GM23338 (cell line): ENCODE measurements around the gene PLD5. TPM values are rescaled to one million over a fixed set of nuclear protein-coding genes. Genes with fewer than 3 reads are reported as not detected.
A peak's percentile ranks its signal among the peaks of the same experiment; 100 is the strongest.

ENCODE experiments used
- ATAC-seq: fragments of 200-7000 bp; cut with Tn5 transposase; 3 replicates; pipeline ENCODE4 v1.9.1; 2020
- DNase-seq: peaks from one replicate; pipeline ENCODE4 v3.0.0-alpha.2; 2015; ENCODE audit warnings: low spot score
- H2AFZ ChIP-seq: fragments of 200-600 bp; sonication (generic); 2 replicates; pipeline ENCODE4 v1.8.0; 2016; ENCODE audit warnings: antibody characterized with exemption, mild to moderate bottlenecking, moderate library complexity
- H3F3A ChIP-seq: fragments of 200-600 bp; sonication (generic); replicated peaks from 2 replicates; pipeline ENCODE4 v1.8.0; 2017; ENCODE audit warnings: antibody characterized with exemption, mixed run types, low read depth
- H3K27ac ChIP-seq: fragments of 200-600 bp; sonication (generic); 2 replicates; pipeline ENCODE4 v1.6.1; 2016; ENCODE audit warnings: low read depth
- H3K27me3 ChIP-seq: fragments of 200-600 bp; sonication (generic); 2 replicates; pipeline ENCODE4 v1.8.0; 2016; ENCODE audit warnings: mild to moderate bottlenecking, mixed run types, moderate library complexity; ENCODE audit not compliant: insufficient read depth
- H3K36me3 ChIP-seq: fragments of 200-600 bp; sonication (generic); 2 replicates; pipeline ENCODE4 v1.8.0; 2016; ENCODE audit warnings: mild to moderate bottlenecking; ENCODE audit not compliant: insufficient read depth
- H3K4me1 ChIP-seq: fragments of 200-600 bp; sonication (generic); 2 replicates; pipeline ENCODE4 v1.8.0; 2016; ENCODE audit warnings: mild to moderate bottlenecking, moderate library complexity; ENCODE audit not compliant: insufficient read depth
- H3K4me2 ChIP-seq: fragments of 200-600 bp; sonication (generic); 2 replicates; pipeline ENCODE4 v1.7.1; 2017; ENCODE audit warnings: mixed run types
- H3K4me3 ChIP-seq: fragments of 200-600 bp; sonication (generic); 2 replicates; pipeline ENCODE4 v1.6.1; 2016; ENCODE audit warnings: mixed run types
- H3K79me2 ChIP-seq: fragments of 200-600 bp; sonication (generic); replicated peaks from 2 replicates; pipeline ENCODE4 v1.8.0; 2017; ENCODE audit warnings: mild to moderate bottlenecking; ENCODE audit not compliant: insufficient read depth
- H3K9me2 ChIP-seq: fragments of 200-600 bp; sonication (generic); 2 replicates; pipeline ENCODE4 v1.8.0; 2017; ENCODE audit not compliant: insufficient read depth
- H4K20me1 ChIP-seq: fragments of 200-600 bp; sonication (generic); replicated peaks from 2 replicates; pipeline ENCODE4 v1.8.0; 2017; ENCODE audit warnings: mild to moderate bottlenecking; ENCODE audit not compliant: insufficient read depth
- H3K27ac Mint-ChIP-seq: 2 replicates; pipeline ENCODE4 v1.8.0; 2020; ENCODE audit warnings: inconsistent platforms, mild to moderate bottlenecking, moderate library complexity, mixed read lengths
- H3K27me3 Mint-ChIP-seq: 3 replicates; pipeline ENCODE4 v1.8.0; 2022; ENCODE audit warnings: low read depth, mild to moderate bottlenecking, moderate library complexity, mixed read lengths, inconsistent platforms; ENCODE audit not compliant: insufficient read depth, poor library complexity
- H3K36me3 Mint-ChIP-seq: 3 replicates; pipeline ENCODE4 v1.8.0; 2021; ENCODE audit warnings: low read depth, mild to moderate bottlenecking, inconsistent platforms, moderate library complexity, mixed read lengths
- H3K4me1 Mint-ChIP-seq: 3 replicates; pipeline ENCODE4 v1.8.0; 2020; ENCODE audit warnings: mild to moderate bottlenecking, inconsistent platforms, mixed read lengths
- H3K4me3 Mint-ChIP-seq: 3 replicates; pipeline ENCODE4 v1.8.0; 2021; ENCODE audit warnings: moderate library complexity, mild to moderate bottlenecking, inconsistent platforms, mixed read lengths
- H3K9me3 Mint-ChIP-seq: 3 replicates; pipeline ENCODE4 v1.8.0; 2020; ENCODE audit warnings: moderate library complexity, mild to moderate bottlenecking, inconsistent platforms, mixed read lengths
- CTCF ChIP-seq, 2 experiments: fragments of 200-600 bp in 1 of 2; sonication (generic) in 1 of 2; conservative IDR thresholded peaks; 2 replicates each; pipeline versions ENCODE4 v1.5.1 to v1.6.1; 2016 to 2017; ENCODE audit warnings: antibody characterized with exemption in 2 of 2, low read depth in 2 of 2, mild to moderate bottlenecking in 2 of 2, moderate library complexity in 1 of 2
- ETS1 ChIP-seq: IDR thresholded peaks from 2 replicates; pipeline ENCODE4 v1.6.1; 2016; ENCODE audit warnings: antibody characterized with exemption
- EZH2 ChIP-seq: fragments of 200-600 bp; sonication (generic); IDR thresholded peaks from one replicate; pipeline ENCODE4 v1.8.0; 2017; ENCODE audit warnings: antibody characterized with exemption, mild to moderate bottlenecking, low read depth; ENCODE audit not compliant: unreplicated experiment
- JUNB ChIP-seq: IDR thresholded peaks from one replicate; pipeline ENCODE4 v1.6.1; 2016; ENCODE audit warnings: antibody characterized with exemption; ENCODE audit not compliant: unreplicated experiment
- NANOG ChIP-seq: IDR thresholded peaks from 2 replicates; pipeline ENCODE4 v1.6.1; 2016; ENCODE audit warnings: antibody characterized with exemption, borderline replicate concordance
- REST ChIP-seq: IDR thresholded peaks from one replicate; pipeline ENCODE4 v1.6.1; 2018; ENCODE audit warnings: antibody characterized with exemption; ENCODE audit not compliant: unreplicated experiment
- STAT1 ChIP-seq: IDR thresholded peaks from one replicate; pipeline ENCODE4 v1.6.1; 2016; ENCODE audit warnings: antibody characterized with exemption; ENCODE audit not compliant: unreplicated experiment
- ZNF114 ChIP-seq: fragments of 250-450 bp; sonication (Bioruptor Pico); IDR thresholded peaks from 2 replicates; pipeline ENCODE4 v1.5.0; 2020; ENCODE audit warnings: mild to moderate bottlenecking, moderate library complexity
- ZNF331 ChIP-seq: fragments of 250-450 bp; sonication (Bioruptor Pico); IDR thresholded peaks from 2 replicates; pipeline ENCODE4 v1.5.0; 2020; ENCODE audit warnings: low read depth, mild to moderate bottlenecking, moderate library complexity
- polyA plus RNA-seq: library from polyadenylated mRNA; unstranded; fragments of >200 nt; fragmentation: Nextera tagmentation; extraction: Ambion mirVana; gene quantifications from 2 replicates; pipeline ENCODE4 v1.2.1, GENCODE V29; 2016
- total RNA-seq: library from RNA; depleted of rRNA; stranded (reverse); fragments of >200 nt; shearing (Covaris generic); gene quantifications from 2 replicates; pipeline ENCODE4 v1.2.3, GENCODE V29; 2014

PLD5 gene
- total and polyA plus RNA-seq, 2 experiments from 2014 or later, result 5.5 to 5.8 TPM

GRCh38 chr1:242448910-242449645 lies 75.4 kb downstream of the PLD5 start (continued):
- TF ChIP-seq REST (no peak), STAT1 (no peak), NANOG (no peak), ZNF331 (CRISPR knock-in tag) (no peak)

GRCh38 chr1:242447689-242448088 lies 76.8 kb downstream of the PLD5 start:
- Mint-ChIP-seq H3K9me3 (no peaks in the 10 kb centered on the region), H3K4me1 (peaks cover 29% of the 10 kb centered on the region), H3K36me3 (no peaks in the 10 kb centered on the region), H3K27me3 (peaks cover 8% of the 10 kb centered on the region), H3K27ac (no peak overlapping the region), H3K4me3 (no peak overlapping the region)
- H3K27ac ChIP-seq, result peak overlapping the region; percentile 83
- H3K4me1 ChIP-seq, result peaks cover 36% of the 10 kb centered on the region
- H3K4me3 ChIP-seq, result peak overlapping the region; percentile 15
- H3K4me2 ChIP-seq, result peak overlapping the region; percentile 23
- no peaks in the 10 kb centered on the region for H3K36me3 ChIP-seq
- no peaks in the 10 kb centered on the region for H3K79me2 ChIP-seq
- TF ChIP-seq ZNF114 (CRISPR knock-in tag), result no peak
- TF ChIP-seq ETS1, result no peak
- no peak for TF ChIP-seq EZH2
- TF ChIP-seq CTCF (conservative IDR thresholded peaks at IDR 0.05; ENCODE audit: low read depth in 2 of 2), result no peak
- TF ChIP-seq JUNB, result no peak
- no peaks in the 10 kb centered on the region for H3K27me3 ChIP-seq
- peak; percentile 84 for ATAC-seq
- no peaks in the 10 kb centered on the region for H3K9me2 ChIP-seq
- no peaks in the 10 kb centered on the region for H3F3A ChIP-seq
- H4K20me1 ChIP-seq, result no peaks in the 10 kb centered on the region
- no peak overlapping the region for H2AFZ ChIP-seq
- peak; percentile 82 for DNase-seq
